ENCODE measurements around the gene FILIP1L.

Gene FILIP1L

GRCh38 chr3:100150473-100150872 is 36.2 kb upstream of the FILIP1L start:
- Histone ChIP-seq H3K27me3 (replicated peaks; ENCODE audit: control insufficient read depth, insufficient read depth, low read length, poor library complexity, severe bottlenecking) (no peaks in the 10 kb centered on the region), H3K36me3 (ENCODE audit: control insufficient read depth, insufficient read depth, low read length) (peaks cover 12% of the 10 kb centered on the region), H3K4me3 (ENCODE audit: insufficient read depth, low read depth, low read length, poor library complexity, severe bottlenecking) (no peak overlapping the region), H3K4me1 (ENCODE audit: control insufficient read depth, insufficient read depth, low read length, poor library complexity, severe bottlenecking) (no peaks in the 10 kb centered on the region), H3K9me3 (ENCODE audit: control insufficient read depth, low read length) (peaks cover 6% of the 10 kb centered on the region), H3K27ac (ENCODE audit: insufficient read depth, low read length, poor library complexity, severe bottlenecking) (no peak overlapping the region)
- no peak for DNase-seq

- DNase-seq: no peak
- Histone ChIP-seq H3K27ac (ENCODE audit: insufficient read depth, low read length, poor library complexity, severe bottlenecking) (no peak overlapping the region), H3K27me3 (replicated peaks; ENCODE audit: control insufficient read depth, insufficient read depth, low read length, poor library complexity, severe bottlenecking) (no peaks in the 10 kb centered on the region), H3K4me1 (ENCODE audit: control insufficient read depth, insufficient read depth, low read length, poor library complexity, severe bottlenecking) (no peaks in the 10 kb centered on the region), H3K36me3 (ENCODE audit: control insufficient read depth, insufficient read depth, low read length) (peaks cover 12% of the 10 kb centered on the region), H3K4me3 (ENCODE audit: insufficient read depth, low read depth, low read length, poor library complexity, severe bottlenecking) (no peak overlapping the region), H3K9me3 (ENCODE audit: control insufficient read depth, low read length) (no peaks in the 10 kb centered on the region)
Observed at GRCh38 chr3:100149713-100150415, 35.6 kb upstream of the FILIP1L start.

GRCh38 chr3:100149130-100149529 is 34.8 kb upstream of the FILIP1L start:
- DNase-seq: no peak
- Histone ChIP-seq H3K27me3 (replicated peaks; ENCODE audit: control insufficient read depth, insufficient read depth, low read length, poor library complexity, severe bottlenecking) (no peaks in the 10 kb centered on the region), H3K9me3 (ENCODE audit: control insufficient read depth, low read length) (no peaks in the 10 kb centered on the region)

GRCh38 chr3:100144255-100144866 is 30.1 kb upstream of the FILIP1L start:
- Histone ChIP-seq H3K36me3 (ENCODE audit: control insufficient read depth, insufficient read depth, low read length) (no peaks in the 10 kb centered on the region), H3K4me1 (ENCODE audit: control insufficient read depth, insufficient read depth, low read length, poor library complexity, severe bottlenecking) (no peaks in the 10 kb centered on the region), H3K27me3 (replicated peaks; ENCODE audit: control insufficient read depth, insufficient read depth, low read length, poor library complexity, severe bottlenecking) (no peaks in the 10 kb centered on the region), H3K9me3 (ENCODE audit: control insufficient read depth, low read length) (no peaks in the 10 kb centered on the region), H3K4me3 (ENCODE audit: insufficient read depth, low read depth, low read length, poor library complexity, severe bottlenecking) (no peak overlapping the region), H3K27ac (ENCODE audit: insufficient read depth, low read length, poor library complexity, severe bottlenecking) (no peak overlapping the region)
- no peak for DNase-seq

More at GRCh38 chr3:100149130-100149529, 34.8 kb upstream of the FILIP1L start:
- H3K4me3 ChIP-seq (ENCODE audit: insufficient read depth, low read depth, low read length, poor library complexity, severe bottlenecking): no peak overlapping the region
- peaks cover 12% of the 10 kb centered on the region for H3K36me3 ChIP-seq (ENCODE audit: control insufficient read depth, insufficient read depth, low read length)
- no peak overlapping the region for H3K27ac ChIP-seq (ENCODE audit: insufficient read depth, low read length, poor library complexity, severe bottlenecking)
- H3K4me1 ChIP-seq (ENCODE audit: control insufficient read depth, insufficient read depth, low read length, poor library complexity, severe bottlenecking): no peaks in the 10 kb centered on the region

- no peaks in the 10 kb centered on the region for H3K36me3 ChIP-seq (ENCODE audit: control insufficient read depth, insufficient read depth, low read length)
- no peaks in the 10 kb centered on the region for H3K4me1 ChIP-seq (ENCODE audit: control insufficient read depth, insufficient read depth, low read length, poor library complexity, severe bottlenecking)
- H3K27ac ChIP-seq (ENCODE audit: insufficient read depth, low read length, poor library complexity, severe bottlenecking): no peak overlapping the region
- H3K4me3 ChIP-seq (ENCODE audit: insufficient read depth, low read depth, low read length, poor library complexity, severe bottlenecking): no peak overlapping the region
- no peaks in the 10 kb centered on the region for H3K9me3 ChIP-seq (ENCODE audit: control insufficient read depth, low read length)
- no peaks in the 10 kb centered on the region for H3K27me3 ChIP-seq (replicated peaks; ENCODE audit: control insufficient read depth, insufficient read depth, low read length, poor library complexity, severe bottlenecking)
- no peak for DNase-seq
Observed at GRCh38 chr3:100141586-100141985, 27.3 kb upstream of the FILIP1L start.

GRCh38 chr3:100140976-100141375 is 26.7 kb upstream of the FILIP1L start:
- Histone ChIP-seq H3K4me1 (ENCODE audit: control insufficient read depth, insufficient read depth, low read length, poor library complexity, severe bottlenecking) (no peaks in the 10 kb centered on the region), H3K27ac (ENCODE audit: insufficient read depth, low read length, poor library complexity, severe bottlenecking) (no peak overlapping the region), H3K36me3 (ENCODE audit: control insufficient read depth, insufficient read depth, low read length) (no peaks in the 10 kb centered on the region), H3K9me3 (ENCODE audit: control insufficient read depth, low read length) (no peaks in the 10 kb centered on the region), H3K27me3 (replicated peaks; ENCODE audit: control insufficient read depth, insufficient read depth, low read length, poor library complexity, severe bottlenecking) (no peaks in the 10 kb centered on the region), H3K4me3 (ENCODE audit: insufficient read depth, low read depth, low read length, poor library complexity, severe bottlenecking) (no peak overlapping the region)
- DNase-seq: no peak

- Histone ChIP-seq H3K36me3 (ENCODE audit: control insufficient read depth, insufficient read depth, low read length) (no peaks in the 10 kb centered on the region), H3K4me3 (ENCODE audit: insufficient read depth, low read depth, low read length, poor library complexity, severe bottlenecking) (no peak overlapping the region), H3K27me3 (replicated peaks; ENCODE audit: control insufficient read depth, insufficient read depth, low read length, poor library complexity, severe bottlenecking) (no peaks in the 10 kb centered on the region), H3K27ac (ENCODE audit: insufficient read depth, low read length, poor library complexity, severe bottlenecking) (no peak overlapping the region), H3K4me1 (ENCODE audit: control insufficient read depth, insufficient read depth, low read length, poor library complexity, severe bottlenecking) (no peaks in the 10 kb centered on the region), H3K9me3 (ENCODE audit: control insufficient read depth, low read length) (no peaks in the 10 kb centered on the region)
- no peak for DNase-seq
Observed at GRCh38 chr3:100136921-100137320, 22.6 kb upstream of the FILIP1L start.

GRCh38 chr3:100131241-100131640 is 16.9 kb upstream of the FILIP1L start:
- H3K4me3 ChIP-seq (ENCODE audit: insufficient read depth, low read depth, low read length, poor library complexity, severe bottlenecking): no peak overlapping the region
- H3K9me3 ChIP-seq (ENCODE audit: control insufficient read depth, low read length): no peaks in the 10 kb centered on the region
- no peaks in the 10 kb centered on the region for H3K4me1 ChIP-seq (ENCODE audit: control insufficient read depth, insufficient read depth, low read length, poor library complexity, severe bottlenecking)
- DNase-seq: no peak
- H3K36me3 ChIP-seq (ENCODE audit: control insufficient read depth, insufficient read depth, low read length): no peaks in the 10 kb centered on the region
- H3K27ac ChIP-seq (ENCODE audit: insufficient read depth, low read length, poor library complexity, severe bottlenecking): no peak overlapping the region
- no peaks in the 10 kb centered on the region for H3K27me3 ChIP-seq (replicated peaks; ENCODE audit: control insufficient read depth, insufficient read depth, low read length, poor library complexity, severe bottlenecking)

GRCh38 chr3:100129941-100130340 is 15.6 kb upstream of the FILIP1L start:
- no peak for DNase-seq
- H3K36me3 ChIP-seq (ENCODE audit: control insufficient read depth, insufficient read depth, low read length): no peaks in the 10 kb centered on the region
- no peak overlapping the region for H3K27ac ChIP-seq (ENCODE audit: insufficient read depth, low read length, poor library complexity, severe bottlenecking)
- H3K27me3 ChIP-seq (replicated peaks; ENCODE audit: control insufficient read depth, insufficient read depth, low read length, poor library complexity, severe bottlenecking): no peaks in the 10 kb centered on the region
- H3K9me3 ChIP-seq (ENCODE audit: control insufficient read depth, low read length): no peaks in the 10 kb centered on the region
- no peak overlapping the region for H3K4me3 ChIP-seq (ENCODE audit: insufficient read depth, low read depth, low read length, poor library complexity, severe bottlenecking)
- H3K4me1 ChIP-seq (ENCODE audit: control insufficient read depth, insufficient read depth, low read length, poor library complexity, severe bottlenecking): no peaks in the 10 kb centered on the region

- no peaks in the 10 kb centered on the region for H3K4me1 ChIP-seq (ENCODE audit: control insufficient read depth, insufficient read depth, low read length, poor library complexity, severe bottlenecking)
Observed at GRCh38 chr3:100128565-100128964, 14.3 kb upstream of the FILIP1L start.

More at GRCh38 chr3:100128565-100128964, 14.3 kb upstream of the FILIP1L start:
- Histone ChIP-seq H3K4me3 (ENCODE audit: insufficient read depth, low read depth, low read length, poor library complexity, severe bottlenecking) (no peak overlapping the region), H3K27me3 (replicated peaks; ENCODE audit: control insufficient read depth, insufficient read depth, low read length, poor library complexity, severe bottlenecking) (no peaks in the 10 kb centered on the region), H3K27ac (ENCODE audit: insufficient read depth, low read length, poor library complexity, severe bottlenecking) (no peak overlapping the region), H3K36me3 (ENCODE audit: control insufficient read depth, insufficient read depth, low read length) (no peaks in the 10 kb centered on the region), H3K9me3 (ENCODE audit: control insufficient read depth, low read length) (no peaks in the 10 kb centered on the region)
- no peak for DNase-seq
